ENCODE results near the gene FAT1.

Gene FAT1

GRCh38 chr4:186592966-186593586 is 130.6 kb downstream of the FAT1 start:
- H3K4me3 ChIP-seq (ENCODE audit: low read depth, low read length): no peak overlapping the region
- TF ChIP-seq CTCF (conservative IDR thresholded peaks at IDR 0.05; ENCODE audit: low read depth, low read length): no peak
- DNase-seq (ENCODE audit: low read depth): no peak

GRCh38 chr4:186592445-186592844 is 131.2 kb downstream of the FAT1 start:
- no peak for TF ChIP-seq CTCF (conservative IDR thresholded peaks at IDR 0.05; ENCODE audit: low read depth, low read length)
- no peak for DNase-seq (ENCODE audit: low read depth)
- H3K4me3 ChIP-seq (ENCODE audit: low read depth, low read length): no peak overlapping the region

- no peak overlapping the region for H3K4me3 ChIP-seq (ENCODE audit: low read depth, low read length)
- TF ChIP-seq CTCF (conservative IDR thresholded peaks at IDR 0.05; ENCODE audit: low read depth, low read length): no peak
- DNase-seq (ENCODE audit: low read depth): no peak
Measured at GRCh38 chr4:186591651-186592050, 132.0 kb downstream of the FAT1 start.

GRCh38 chr4:186588503-186588902 is 135.2 kb downstream of the FAT1 start:
- TF ChIP-seq CTCF (conservative IDR thresholded peaks at IDR 0.05; ENCODE audit: low read depth, low read length): no peak
- no peak overlapping the region for H3K4me3 ChIP-seq (ENCODE audit: low read depth, low read length)
- no peak for DNase-seq (ENCODE audit: low read depth)

- H3K4me3 ChIP-seq (ENCODE audit: low read depth, low read length): no peak overlapping the region
- DNase-seq (ENCODE audit: low read depth): peak; percentile 83
- peak; percentile 95 for TF ChIP-seq CTCF (conservative IDR thresholded peaks at IDR 0.05; ENCODE audit: low read depth, low read length)
Measured at GRCh38 chr4:186587416-186588018, 136.1 kb downstream of the FAT1 start.

- H3K4me3 ChIP-seq (ENCODE audit: low read depth, low read length): no peak overlapping the region
- peak; percentile 60 for DNase-seq (ENCODE audit: low read depth)
- TF ChIP-seq CTCF (conservative IDR thresholded peaks at IDR 0.05; ENCODE audit: low read depth, low read length): no peak
Measured at GRCh38 chr4:186586205-186586604, 137.5 kb downstream of the FAT1 start.

- no peak for TF ChIP-seq CTCF (conservative IDR thresholded peaks at IDR 0.05; ENCODE audit: low read depth, low read length)
- no peak overlapping the region for H3K4me3 ChIP-seq (ENCODE audit: low read depth, low read length)
- DNase-seq (ENCODE audit: low read depth): no peak
Measured at GRCh38 chr4:186584912-186585311, 138.7 kb downstream of the FAT1 start.

Data from choroid plexus epithelial cell (primary cell).